H1 (cell line): Measurements from ENCODE around the gene SYNGR3. TPM values are rescaled to one million over a fixed set of nuclear protein-coding genes. Genes with fewer than 3 reads are reported as not detected.

Source experiments
- CTCF ChIA-PET: fragments of 300-600 bp; sonication (Branson Sonifier 250); formaldehyde crosslinking; loops from one replicate; lab custom pipeline; 2021; ENCODE audit not compliant: partially characterized antibody; lab: Charles Lee
- POLR2A ChIA-PET: fragments of 300-600 bp; sonication (Branson Sonifier 250); formaldehyde crosslinking; loops from one replicate; lab custom pipeline; 2021; ENCODE audit warnings: inconsistent platforms; ENCODE audit not compliant: partially characterized antibody; lab: Charles Lee
- DNase-seq, 2 experiments: peaks; one replicate each; pipeline versions ENCODE4 v3.0.0 to v3.0.0-alpha.2; 2010 to 2022; ENCODE audit warnings: low spot score in 2 of 2, low read depth in 1 of 2, mixed read lengths in 1 of 2
- FAIRE-seq: peaks from 2 replicates; lab custom pipeline; 2011; peaks lifted over from hg19 to GRCh38; lab: Jason Lieb, UNC
- H2AFZ ChIP-seq: 2 replicates; pipeline ENCODE4 v1.8.1; 2012; ENCODE audit warnings: low read length, inconsistent platforms
- H2AK5ac ChIP-seq: 2 replicates; pipeline ENCODE4 v1.6.1; 2013; ENCODE audit warnings: low read depth, low read length
- H2BK120ac ChIP-seq: replicated peaks from 2 replicates; pipeline ENCODE3; 2013; ENCODE audit warnings: low read depth, low read length, inconsistent platforms
- H2BK12ac ChIP-seq: 2 replicates; pipeline ENCODE4 v1.6.1; 2013; ENCODE audit warnings: low read depth, low read length
- H2BK15ac ChIP-seq: 2 replicates; pipeline ENCODE4 v1.6.1; 2013; ENCODE audit warnings: low read length
- H2BK20ac ChIP-seq: 2 replicates; pipeline ENCODE4 v1.6.1; 2013; ENCODE audit warnings: low read length
- H2BK5ac ChIP-seq: 2 replicates; pipeline ENCODE4 v1.6.1; 2013; ENCODE audit warnings: low read depth, low read length
- H3K14ac ChIP-seq: 2 replicates; pipeline ENCODE4 v1.6.1; 2013; ENCODE audit warnings: inconsistent platforms; ENCODE audit not compliant: insufficient read length
- H3K18ac ChIP-seq: 2 replicates; pipeline ENCODE4 v1.6.1; 2013; ENCODE audit warnings: low read length; ENCODE audit errors: extremely low read depth
- H3K23ac ChIP-seq: 2 replicates; pipeline ENCODE4 v1.6.1; 2013; ENCODE audit warnings: inconsistent platforms; ENCODE audit not compliant: insufficient read length
- H3K23me2 ChIP-seq: 2 replicates; pipeline ENCODE4 v1.6.1; 2013; ENCODE audit warnings: low read depth, low read length
- H3K27ac ChIP-seq: 2 replicates; pipeline ENCODE4 v1.6.1; 2011; ENCODE audit warnings: low read depth, low read length, inconsistent platforms
- H3K27me3 ChIP-seq, 4 experiments: replicated peaks in 1 of 4; 1 replicate in 1 of 4; 2 replicates in 3 of 4; pipeline versions ENCODE4 v1.6.1 to v1.8.1; 2011 to 2013; ENCODE audit warnings: low read length in 3 of 4, mild to moderate bottlenecking in 3 of 4, inconsistent platforms in 2 of 4, mixed read lengths in 2 of 4, moderate library complexity in 1 of 4; ENCODE audit not compliant: control insufficient read depth in 3 of 4, insufficient read depth in 3 of 4; ENCODE audit errors: extremely low read depth in 1 of 4
- H3K36me3 ChIP-seq, 4 experiments: 2 replicates each; pipeline versions ENCODE4 v1.6.1 to v1.8.1; 2011 to 2013; ENCODE audit warnings: mild to moderate bottlenecking in 4 of 4, low read length in 3 of 4, moderate library complexity in 2 of 4, control low read depth in 1 of 4, inconsistent platforms in 1 of 4; ENCODE audit not compliant: insufficient read depth in 4 of 4, control insufficient read depth in 2 of 4
- H3K4ac ChIP-seq: replicated peaks from 2 replicates; pipeline ENCODE3; 2013; ENCODE audit warnings: low read length, low read depth, mixed read lengths, inconsistent platforms; ENCODE audit not compliant: insufficient read length
- H3K4me1 ChIP-seq, 4 experiments: replicated peaks in 1 of 4; 1 replicate in 1 of 4; 2 replicates in 3 of 4; pipeline versions ENCODE4 v1.6.1 to v1.8.1; 2011 to 2013; ENCODE audit warnings: low read length in 3 of 4, inconsistent platforms in 2 of 4, mixed read lengths in 1 of 4; ENCODE audit not compliant: insufficient read depth in 4 of 4, control insufficient read depth in 3 of 4
- H3K4me2 ChIP-seq, 2 experiments: 2 replicates each; pipeline versions ENCODE4 v1.6.1 to v1.8.1; 2011 to 2013; ENCODE audit warnings: low read depth in 2 of 2, low read length in 2 of 2, control low read depth in 1 of 2, inconsistent platforms in 1 of 2, mild to moderate bottlenecking in 1 of 2; ENCODE audit not compliant: insufficient read depth in 1 of 2
- H3K4me3 ChIP-seq, 4 experiments: fragments of 200-600, 300-600 bp in 1 of 4; sonication (generic), shearing (Covaris generic), sonication (Bioruptor Twin) in 1 of 4; 2 replicates each; pipeline versions ENCODE4 v1.5.1 to v1.8.1; 2011 to 2016; ENCODE audit warnings: low read length in 4 of 4, low read depth in 3 of 4, control low read depth in 2 of 4, inconsistent platforms in 2 of 4, mild to moderate bottlenecking in 2 of 4, mixed read lengths in 1 of 4, moderate library complexity in 1 of 4; ENCODE audit not compliant: insufficient read depth in 2 of 4; ENCODE audit errors: extremely low read depth in 1 of 4
- H3K56ac ChIP-seq: replicated peaks from 2 replicates; pipeline ENCODE3; 2013; ENCODE audit warnings: low read depth, mild to moderate bottlenecking, mixed read lengths, low read length, inconsistent platforms; ENCODE audit not compliant: insufficient read length
- H3K79me1 ChIP-seq: 2 replicates; pipeline ENCODE4 v1.6.1; 2013; ENCODE audit warnings: low read depth, low read length, control low read depth
- H3K79me2 ChIP-seq, 2 experiments: 2 replicates each; pipeline versions ENCODE4 v1.6.1 to v1.8.1; 2012 to 2013; ENCODE audit warnings: low read length in 2 of 2, mild to moderate bottlenecking in 2 of 2, inconsistent platforms in 1 of 2; ENCODE audit not compliant: insufficient read depth in 2 of 2, control insufficient read depth in 1 of 2
- H3K9ac ChIP-seq, 4 experiments: replicated peaks in 1 of 4; 1 replicate in 1 of 4; 2 replicates in 3 of 4; pipeline versions ENCODE4 v1.6.1 to v1.8.1; 2011 to 2013; ENCODE audit warnings: low read depth in 3 of 4, low read length in 3 of 4, control low read depth in 2 of 4, mild to moderate bottlenecking in 2 of 4, moderate library complexity in 2 of 4, inconsistent platforms in 1 of 4; ENCODE audit errors: extremely low read depth in 1 of 4
- H3K9me3 ChIP-seq, 2 experiments: 2 replicates each; pipeline versions ENCODE4 v1.6.1 to v1.8.1; 2012 to 2013; ENCODE audit warnings: mild to moderate bottlenecking in 2 of 2, moderate library complexity in 2 of 2, control low read depth in 1 of 2, inconsistent platforms in 1 of 2, low read depth in 1 of 2, low read length in 1 of 2, mixed read lengths in 1 of 2; ENCODE audit not compliant: insufficient read depth in 2 of 2
- H4K20me1 ChIP-seq, 2 experiments: replicated peaks in 1 of 2; 2 replicates each; pipeline versions ENCODE3 to v1.8.1; 2011 to 2013; ENCODE audit warnings: inconsistent platforms in 2 of 2, low read length in 2 of 2, mild to moderate bottlenecking in 1 of 2; ENCODE audit not compliant: insufficient read depth in 2 of 2, control insufficient read depth in 1 of 2
- H4K5ac ChIP-seq: 2 replicates; pipeline ENCODE4 v1.6.1; 2013; ENCODE audit warnings: low read length, low read depth, mixed read lengths, inconsistent platforms; ENCODE audit not compliant: insufficient read length
- H4K8ac ChIP-seq: 2 replicates; pipeline ENCODE4 v1.8.0; 2013; ENCODE audit warnings: mild to moderate bottlenecking, moderate library complexity, low read length, inconsistent platforms; ENCODE audit not compliant: insufficient read depth; ENCODE audit errors: extremely low read depth
- H4K91ac ChIP-seq: replicated peaks from 2 replicates; pipeline ENCODE3; 2013; ENCODE audit warnings: low read length, mixed read lengths, inconsistent platforms; ENCODE audit not compliant: insufficient read length
- ASH2L ChIP-seq: fragments of 200-600, 300-600 bp; sonication (generic); IDR thresholded peaks from one replicate; pipeline ENCODE4 v1.7.1; 2017; ENCODE audit warnings: low read length
- KDM4A ChIP-seq: IDR thresholded peaks from one replicate; pipeline ENCODE4 v1.7.1; 2012; ENCODE audit warnings: low read depth, mild to moderate bottlenecking, moderate library complexity, low read length, inconsistent platforms; ENCODE audit not compliant: severe bottlenecking
- KDM5A ChIP-seq: fragments of 200-600 bp; IDR thresholded peaks from 2 replicates; pipeline ENCODE4 v1.7.1; 2012; ENCODE audit warnings: mild to moderate bottlenecking, low read length, inconsistent platforms, mixed read lengths
- PHF8 ChIP-seq: fragments of 200-600 bp; sonication (generic); conservative IDR thresholded peaks from 2 replicates; pipeline ENCODE4 v1.7.1; 2012; ENCODE audit warnings: low read depth, mild to moderate bottlenecking, inconsistent platforms, low read length, moderate library complexity
- POU5F1 ChIP-seq: IDR thresholded peaks from 2 replicates; pipeline ENCODE4 v1.6.1; 2011; ENCODE audit warnings: low read depth, mild to moderate bottlenecking, low read length, moderate library complexity
- RBBP5 ChIP-seq: IDR thresholded peaks from 2 replicates; pipeline ENCODE4 v1.7.1; 2012; ENCODE audit warnings: low read depth, mild to moderate bottlenecking, inconsistent platforms, low read length, moderate library complexity, borderline replicate concordance
- WGBS, 2 experiments: shearing (Covaris generic) in 1 of 2; methylation state at CpG; one replicate each; pipeline versions ENCODE4 v1.1.6 to v1.1.7; 2013 to 2015; ENCODE audit warnings: low lambda C conversion rate in 2 of 2, mixed read lengths in 2 of 2, inconsistent platforms in 1 of 2, low coverage in 1 of 2, missing lambda C conversion rate in 1 of 2; ENCODE audit not compliant: insufficient replicate concordance in 2 of 2, insufficient coverage in 1 of 2, insufficient read length in 1 of 2; ENCODE audit errors: extremely low coverage in 1 of 2, missing lambda C conversion rate in 1 of 2; 5-methylcytosine and 5-hydroxymethylcytosine counted together
- polyA plus RNA-seq, 7 experiments: library from polyadenylated mRNA; depleted of rRNA in 3 of 7; stranded (reverse) in 5 of 7; unstranded in 2 of 7; fragments of >200 nt in 5 of 7; fragments of 200-250 nt in 2 of 7; gene quantifications; 1 replicate in 5 of 7; 2 replicates in 1 of 7; 4 replicates in 1 of 7; pipeline versions ENCODE4 v1.2.1 to v1.2.3, GENCODE V29; 2011 to 2013; ENCODE audit warnings: missing spikeins in 2 of 7, mixed read lengths in 2 of 7
- total RNA-seq: library from RNA; stranded (reverse); fragmentation: NEBNext Ultra II Directional; extraction: Animal tissue kit (Norgen Biotek cat#: 25700); gene quantifications from 2 replicates; pipeline ENCODE4 v1.2.1, GENCODE V29; 2021

SYNGR3 gene
- total and polyA plus RNA-seq, 2 of the 8 experiments (the other 6 are each of a cell fraction or from before 2014, with no cell fraction given) = 36.2 to 49.9 TPM

GRCh38 chr16:1984347-1985225, 5.2 kb upstream of the SYNGR3 start:
- no peak for FAIRE-seq

More at GRCh38 chr16:1984347-1985225, 5.2 kb upstream of the SYNGR3 start:
- H3K79me1 ChIP-seq = no peaks in the 10 kb centered on the region
- H3K4me2 ChIP-seq = peak overlapping the region; percentile 58 to 85
- no peak overlapping the region for H2AFZ ChIP-seq
- peak overlapping the region; percentile 26 for H3K56ac ChIP-seq
- no peak overlapping the region for H3K14ac ChIP-seq
- ChIA-PET POLR2A (interaction anchor here (0.6 to 28.2 kb wide), 16 partner anchors 8 to 279 kb away, joined by 3 to 736 read pairs (median 4); partner anchors contain the start of genes NDUFB10, NTHL1, PGP and RNF151), CTCF (interaction anchor here (1.5 kb wide), 1 partner anchor 19 kb away, joined by 4 read pairs; no protein-coding TSS in a partner anchor)
- H2BK5ac ChIP-seq = no peak overlapping the region
- H3K18ac ChIP-seq = no peak overlapping the region
- H2BK15ac ChIP-seq = no peak overlapping the region
- no peaks in the 10 kb centered on the region for H3K9me3 ChIP-seq
- TF ChIP-seq KDM4A = no peak
- 0 out of 2 replicates have a peak, but pooled peaks have one; percentile 17 for TF ChIP-seq KDM5A
- peak; percentile 50 for TF ChIP-seq ASH2L
- 0 out of 2 replicates have a peak, but pooled peaks have one; percentile 1 for TF ChIP-seq RBBP5
- TF ChIP-seq POU5F1 = no peak
- peak; percentile 99; the same call in 1 of the 2 replicates for TF ChIP-seq PHF8
- no peak overlapping the region for H3K23ac ChIP-seq
- H3K4ac ChIP-seq = peak overlapping the region; percentile 33
- H2BK20ac ChIP-seq = no peak overlapping the region
- H3K4me3 ChIP-seq = peak overlapping the region; percentile 52 to 96 (median 73)
- H3K4me1 ChIP-seq = peaks cover 3 to 43% (median 28%) of the 10 kb centered on the region in 4 experiments
- H4K20me1 ChIP-seq = peaks cover 0 to 14% of the 10 kb centered on the region in 2 experiments
- no peak overlapping the region for H2BK12ac ChIP-seq
- H2BK120ac ChIP-seq = no peak overlapping the region
- H3K23me2 ChIP-seq = peaks cover 26% of the 10 kb centered on the region
- H3K27ac ChIP-seq = peak overlapping the region; percentile 43; the same call in 1 of the 2 replicates
- peak overlapping the region; percentile 89 for H4K8ac ChIP-seq
- no peak overlapping the region for H4K5ac ChIP-seq
- peak overlapping the region; percentile 70 to 91 (median 84) for H3K9ac ChIP-seq
- no peak for DNase-seq
- H3K79me2 ChIP-seq = peaks cover 0 to 9% of the 10 kb centered on the region in 2 experiments; a peak in 1 of 4 replicates
- H2AK5ac ChIP-seq = peak overlapping the region; percentile 39; the same call in 1 of the 2 replicates
- peaks cover 9 to 50% (median 47%) of the 10 kb centered on the region in 4 experiments; a peak in 6 of 7 replicates for H3K27me3 ChIP-seq
- WGBS, 2 experiments = 15% methylated on average over 42 of the region's 58 CpGs; no CpG with 5 or more reads in 1 of the 2 experiments
- H3K36me3 ChIP-seq = peaks cover 2 to 5% (median 3%) of the 10 kb centered on the region in 4 experiments; a peak in 3 of 8 replicates
- H4K91ac ChIP-seq = no peak overlapping the region
